Glutamatergic neuron (in vitro differentiated cells): ENCODE measurements around the gene PCP4L1. TPM values are rescaled to one million over a fixed set of nuclear protein-coding genes. Genes with fewer than 3 reads are reported as not detected.
A peak's percentile ranks its signal among the peaks of the same experiment; 100 is the strongest.

Experiments
- DNase-seq: peaks from one replicate; pipeline ENCODE4 v3.0.0; 2022
- H3K27ac Mint-ChIP-seq: one replicate; pipeline ENCODE4 v1.8.0; 2020; ENCODE audit warnings: mild to moderate bottlenecking, mixed read lengths, inconsistent platforms; ENCODE audit not compliant: unreplicated experiment
- H3K27me3 Mint-ChIP-seq: one replicate; pipeline ENCODE4 v1.8.0; 2020; ENCODE audit warnings: mild to moderate bottlenecking, moderate library complexity, mixed read lengths, inconsistent platforms; ENCODE audit not compliant: unreplicated experiment
- H3K36me3 Mint-ChIP-seq: one replicate; pipeline ENCODE4 v1.8.0; 2020; ENCODE audit warnings: mild to moderate bottlenecking, mixed read lengths, inconsistent platforms; ENCODE audit not compliant: unreplicated experiment
- H3K4me1 Mint-ChIP-seq: one replicate; pipeline ENCODE4 v1.8.0; 2020; ENCODE audit warnings: mild to moderate bottlenecking, low read depth, mixed read lengths, inconsistent platforms; ENCODE audit not compliant: unreplicated experiment
- H3K4me3 Mint-ChIP-seq: one replicate; pipeline ENCODE4 v1.8.0; 2020; ENCODE audit warnings: mild to moderate bottlenecking, mixed read lengths, inconsistent platforms; ENCODE audit not compliant: unreplicated experiment
- H3K9me3 Mint-ChIP-seq: one replicate; pipeline ENCODE4 v1.8.0; 2020; ENCODE audit warnings: mild to moderate bottlenecking, moderate library complexity, mixed read lengths, inconsistent platforms; ENCODE audit not compliant: unreplicated experiment
- total RNA-seq: library from RNA; stranded (reverse); fragmentation: NEBNext Ultra II Directional; extraction: Animal tissue kit (Norgen Biotek cat#: 25700); gene quantifications from one replicate; pipeline ENCODE4 v1.2.1, GENCODE V29; 2021; ENCODE audit not compliant: unreplicated experiment
- TF ChIP-seq, protein P1 (sequence below): fragments of 200-600 bp; sonication (generic); IDR thresholded peaks from one replicate; pipeline ENCODE4 v1.5.0; 2021; ENCODE audit not compliant: partially characterized antibody, unreplicated experiment

Gene PCP4L1
- total RNA-seq, 1 donor from 2014 or later: 1.1 TPM

DNA sequence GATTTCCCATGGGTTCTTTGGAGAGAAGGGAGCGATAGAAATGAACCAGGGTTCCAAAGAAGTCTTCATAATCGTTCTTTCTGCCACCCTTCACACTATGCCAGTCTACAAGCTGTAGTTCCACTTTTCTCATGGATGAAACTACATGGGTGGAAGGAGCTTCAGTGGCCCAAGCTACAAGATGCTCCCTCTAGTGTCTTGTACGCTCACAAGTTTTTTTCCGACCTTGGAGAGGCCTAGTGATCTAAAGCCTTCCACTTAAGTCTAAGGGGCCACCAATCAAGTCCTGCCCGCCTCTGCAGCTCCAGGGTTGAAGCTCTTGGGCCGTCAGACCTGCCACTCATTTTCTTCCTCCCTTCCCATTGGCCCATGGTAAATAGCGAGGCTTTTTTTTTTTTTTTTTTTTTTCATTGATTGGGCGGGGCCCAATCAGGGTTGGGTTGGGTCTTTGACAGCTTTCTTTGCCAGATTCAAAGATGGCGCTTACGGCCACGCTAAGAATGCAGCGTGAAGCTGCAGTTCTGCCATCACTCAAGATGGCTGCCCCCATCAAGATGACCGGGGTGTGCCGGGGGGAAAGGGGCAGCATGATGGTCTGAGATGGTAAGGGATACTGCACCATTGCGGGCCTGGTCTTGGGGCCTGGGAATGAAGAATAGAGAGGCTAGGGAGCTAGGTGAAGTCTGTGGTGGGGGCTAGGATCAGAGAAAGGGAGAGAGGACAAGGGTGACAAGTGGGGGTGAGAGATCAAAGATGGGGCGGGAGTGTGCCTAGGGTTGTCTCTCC, 32.8 kb upstream of the PCP4L1 start, which contains the start of gene TOMM40L:
Gene TOMM40L, plus strand, starts transcription at position 527 of the 786 bp plus-strand sequence. CDS start 430 bp downstream, outside the sequence.
- TF ChIP-seq, protein P1, sequence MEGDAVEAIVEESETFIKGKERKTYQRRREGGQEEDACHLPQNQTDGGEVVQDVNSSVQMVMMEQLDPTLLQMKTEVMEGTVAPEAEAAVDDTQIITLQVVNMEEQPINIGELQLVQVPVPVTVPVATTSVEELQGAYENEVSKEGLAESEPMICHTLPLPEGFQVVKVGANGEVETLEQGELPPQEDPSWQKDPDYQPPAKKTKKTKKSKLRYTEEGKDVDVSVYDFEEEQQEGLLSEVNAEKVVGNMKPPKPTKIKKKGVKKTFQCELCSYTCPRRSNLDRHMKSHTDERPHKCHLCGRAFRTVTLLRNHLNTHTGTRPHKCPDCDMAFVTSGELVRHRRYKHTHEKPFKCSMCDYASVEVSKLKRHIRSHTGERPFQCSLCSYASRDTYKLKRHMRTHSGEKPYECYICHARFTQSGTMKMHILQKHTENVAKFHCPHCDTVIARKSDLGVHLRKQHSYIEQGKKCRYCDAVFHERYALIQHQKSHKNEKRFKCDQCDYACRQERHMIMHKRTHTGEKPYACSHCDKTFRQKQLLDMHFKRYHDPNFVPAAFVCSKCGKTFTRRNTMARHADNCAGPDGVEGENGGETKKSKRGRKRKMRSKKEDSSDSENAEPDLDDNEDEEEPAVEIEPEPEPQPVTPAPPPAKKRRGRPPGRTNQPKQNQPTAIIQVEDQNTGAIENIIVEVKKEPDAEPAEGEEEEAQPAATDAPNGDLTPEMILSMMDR: peak; percentile 14
- Mint-ChIP-seq H3K27me3 (peaks cover 2% of the 10 kb centered on the region), H3K27ac (peak within 1 kb of the TSS; percentile 98), H3K4me3 (peak within 1 kb of the TSS; percentile 98), H3K9me3 (no peaks in the 10 kb centered on the region), H3K36me3 (no peaks in the 10 kb centered on the region), H3K4me1 (peaks cover 7% of the 10 kb centered on the region)
- peak; percentile 85 for DNase-seq

DNA sequence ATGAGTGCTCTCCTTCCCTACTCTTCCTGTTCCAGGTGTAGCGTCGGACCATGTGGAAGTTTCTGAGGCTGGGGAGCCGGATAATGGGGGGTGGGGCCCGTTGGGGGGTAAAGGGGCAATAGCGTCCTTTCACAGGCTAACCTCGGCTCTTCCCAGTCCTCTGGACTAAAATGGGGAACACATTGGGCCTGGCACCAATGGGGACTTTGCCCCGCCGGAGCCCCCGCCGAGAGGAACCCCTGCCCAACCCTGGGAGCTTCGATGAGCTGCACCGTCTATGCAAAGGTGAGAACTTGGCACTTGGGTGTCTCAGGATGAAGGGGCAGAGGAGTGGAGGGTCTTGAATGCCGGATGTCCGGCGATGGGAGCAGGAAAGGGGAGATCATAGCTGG, 32.2 kb upstream of the PCP4L1 start:
- peak overlapping the region; percentile 98 for H3K27ac Mint-ChIP-seq
- H3K4me3 Mint-ChIP-seq: peak overlapping the region; percentile 98
- no peak for DNase-seq
- TF ChIP-seq, protein P1: no peak
- H3K36me3 Mint-ChIP-seq: no peaks in the 10 kb centered on the region
- H3K27me3 Mint-ChIP-seq: peaks cover 2% of the 10 kb centered on the region
- no peaks in the 10 kb centered on the region for H3K9me3 Mint-ChIP-seq
- H3K4me1 Mint-ChIP-seq: peaks cover 7% of the 10 kb centered on the region

DNA sequence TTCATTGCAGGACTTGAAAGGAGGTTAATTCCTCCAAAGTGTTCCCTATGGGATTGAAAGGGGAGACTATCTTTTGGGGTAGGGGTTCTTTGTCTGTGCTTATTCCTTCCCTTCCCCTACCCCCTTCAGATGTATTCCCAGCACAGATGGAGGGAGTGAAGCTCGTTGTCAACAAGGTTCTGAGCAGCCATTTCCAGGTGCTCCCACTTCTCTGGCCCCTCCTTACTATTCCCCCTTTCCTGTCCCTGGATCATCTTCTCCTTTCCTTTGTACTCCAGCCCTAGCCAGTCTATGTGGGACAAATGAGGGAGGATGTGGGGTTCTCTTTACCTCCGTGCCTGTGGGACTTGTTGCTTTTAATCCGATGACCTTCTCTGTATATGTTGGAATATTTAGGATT, 31.8 kb upstream of the PCP4L1 start:
- peak overlapping the region; percentile 98 for H3K4me3 Mint-ChIP-seq
- peaks cover 2% of the 10 kb centered on the region for H3K27me3 Mint-ChIP-seq
- H3K27ac Mint-ChIP-seq: peak overlapping the region; percentile 98
- TF ChIP-seq, protein P1: no peak
- H3K4me1 Mint-ChIP-seq: peaks cover 7% of the 10 kb centered on the region
- DNase-seq: no peak
- no peaks in the 10 kb centered on the region for H3K36me3 Mint-ChIP-seq
- H3K9me3 Mint-ChIP-seq: no peaks in the 10 kb centered on the region

DNA sequence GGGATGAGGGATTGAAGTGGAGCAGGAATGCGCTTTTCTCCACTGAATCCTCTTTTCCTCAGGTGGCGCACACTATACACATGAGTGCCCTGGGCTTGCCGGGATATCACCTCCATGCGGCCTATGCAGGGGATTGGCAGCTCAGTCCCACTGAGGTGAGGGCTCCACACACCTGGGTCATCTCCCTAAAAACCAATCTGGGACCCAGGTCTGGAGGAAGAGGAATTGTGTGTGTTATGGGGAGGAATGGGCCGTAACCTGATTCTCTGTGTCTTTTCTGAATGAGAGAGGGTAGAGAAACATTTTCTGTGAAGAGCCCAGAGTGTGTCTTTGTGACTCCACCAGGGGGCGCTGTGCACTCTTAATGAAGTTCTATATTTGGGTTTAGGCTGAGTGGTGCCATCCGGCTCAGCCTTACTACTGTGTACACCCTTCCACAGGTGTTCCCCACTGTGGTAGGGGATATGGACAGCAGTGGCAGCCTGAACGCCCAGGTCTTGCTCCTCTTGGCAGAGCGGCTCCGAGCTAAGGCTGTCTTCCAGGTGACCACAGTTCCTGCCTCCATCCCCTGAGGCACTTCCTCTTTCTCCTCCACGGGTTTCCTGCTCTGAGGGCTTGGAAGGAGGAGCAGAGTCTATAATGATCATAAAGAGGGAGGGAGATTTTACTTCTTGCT, 31.2 kb upstream of the PCP4L1 start:
- Mint-ChIP-seq H3K36me3 (no peaks in the 10 kb centered on the region), H3K9me3 (no peaks in the 10 kb centered on the region), H3K4me3 (peak overlapping the region; percentile 98), H3K27me3 (peaks cover 2% of the 10 kb centered on the region), H3K4me1 (peaks cover 7% of the 10 kb centered on the region), H3K27ac (peak overlapping the region; percentile 98)
- TF ChIP-seq, protein P1: peak; percentile 97
- DNase-seq: peak; percentile 88

DNA sequence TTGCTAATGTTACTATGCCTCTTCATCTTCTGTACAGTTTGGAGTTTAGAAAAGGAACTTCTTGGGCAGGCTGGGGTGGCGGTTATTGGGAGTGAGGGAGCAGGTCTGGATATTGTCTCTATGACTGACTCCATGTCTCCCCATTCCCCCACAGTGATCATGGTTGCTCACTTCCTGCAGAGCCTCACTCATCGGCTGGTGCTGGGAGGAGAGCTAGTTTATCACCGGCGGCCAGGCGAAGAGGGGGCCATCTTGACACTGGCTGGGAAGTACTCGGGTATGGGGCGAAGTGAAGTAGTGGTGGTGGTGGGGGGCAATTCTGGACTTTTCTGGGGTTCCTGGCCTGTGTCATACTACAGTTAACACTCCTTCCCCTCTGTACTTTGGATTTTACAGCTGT, 30.5 kb upstream of the PCP4L1 start:
- peaks cover 2% of the 10 kb centered on the region for H3K27me3 Mint-ChIP-seq
- no peaks in the 10 kb centered on the region for H3K9me3 Mint-ChIP-seq
- H3K27ac Mint-ChIP-seq: no peak overlapping the region
- H3K4me3 Mint-ChIP-seq: no peak overlapping the region
- TF ChIP-seq, protein P1: no peak
- peaks cover 7% of the 10 kb centered on the region for H3K4me1 Mint-ChIP-seq
- DNase-seq: no peak
- no peaks in the 10 kb centered on the region for H3K36me3 Mint-ChIP-seq
